Activated effector memory CD4-positive, alpha-beta T cell treated with anti-CD3 and anti-CD28 coated beads, Interleukin-2, amount 50 U/mL, for 16 hours (primary cell): ENCODE results near the gene RBL2.

Experiments
- DNase-seq: peaks from one replicate; pipeline ENCODE4 v3.0.0-alpha.2; 2020

RBL2 gene

DNA sequence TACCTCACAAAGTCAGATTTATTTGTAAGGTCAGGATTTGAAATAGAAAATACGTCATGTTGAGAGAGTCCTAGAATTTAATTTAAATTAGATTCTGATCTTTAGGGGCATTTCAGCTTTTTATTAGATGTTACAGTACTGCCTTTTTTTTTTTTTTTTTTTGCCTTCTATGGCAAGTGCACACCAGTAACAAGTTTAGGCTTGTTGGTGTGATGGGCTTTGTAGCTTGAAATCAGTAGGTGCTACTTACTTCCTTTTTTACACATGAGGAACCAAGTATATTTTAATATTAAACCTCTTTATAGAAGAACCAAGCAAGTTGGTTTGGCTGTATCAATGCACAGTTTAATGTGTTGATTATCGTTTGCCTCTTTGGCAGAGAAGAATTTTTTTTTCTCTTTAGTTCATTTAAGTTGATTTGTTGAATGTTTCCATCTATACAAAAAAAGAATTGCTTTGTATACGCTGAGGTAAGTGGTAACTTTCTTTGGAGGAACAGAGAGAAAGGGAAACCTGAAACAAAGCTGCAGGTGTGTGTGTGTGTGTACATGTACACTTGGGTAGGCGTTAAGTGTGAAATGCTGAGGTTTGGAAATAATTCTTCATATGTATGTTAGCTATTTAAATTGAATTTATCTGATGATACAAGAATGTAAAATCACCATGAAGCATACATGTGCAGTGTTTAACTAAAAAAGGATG, 15.7 kb downstream of the RBL2 start:
- no peak for DNase-seq

- DNase-seq: no peak
These were observed 19.7 kb downstream of the RBL2 start for GRCh38 chr16:53453928-53454327.

DNA sequence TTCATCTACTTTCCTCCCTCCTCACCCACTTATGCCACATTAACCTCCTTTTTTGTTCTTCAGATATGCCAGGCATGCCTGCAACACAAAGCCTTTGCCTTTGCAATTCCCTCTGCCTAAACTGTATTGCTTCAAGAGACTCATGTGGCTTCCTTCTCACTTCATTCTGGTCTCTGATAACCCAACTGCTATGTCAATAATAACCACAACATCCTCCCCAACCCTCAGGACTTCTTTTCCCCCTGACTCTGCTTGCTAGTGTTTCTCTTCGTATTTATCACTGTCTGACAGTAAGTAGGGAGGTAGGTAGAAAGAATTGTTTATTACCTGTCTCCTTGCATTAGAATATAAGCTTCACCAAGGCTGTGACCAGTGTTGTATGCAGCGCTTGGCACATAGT, 22.4 kb downstream of the RBL2 start:
- DNase-seq: no peak

- DNase-seq: peak; percentile 86
These were observed 23.4 kb downstream of the RBL2 start for GRCh38 chr16:53457670-53458069.

GRCh38 chr16:53458635-53459034, 24.4 kb downstream of the RBL2 start:
- no peak for DNase-seq

DNA sequence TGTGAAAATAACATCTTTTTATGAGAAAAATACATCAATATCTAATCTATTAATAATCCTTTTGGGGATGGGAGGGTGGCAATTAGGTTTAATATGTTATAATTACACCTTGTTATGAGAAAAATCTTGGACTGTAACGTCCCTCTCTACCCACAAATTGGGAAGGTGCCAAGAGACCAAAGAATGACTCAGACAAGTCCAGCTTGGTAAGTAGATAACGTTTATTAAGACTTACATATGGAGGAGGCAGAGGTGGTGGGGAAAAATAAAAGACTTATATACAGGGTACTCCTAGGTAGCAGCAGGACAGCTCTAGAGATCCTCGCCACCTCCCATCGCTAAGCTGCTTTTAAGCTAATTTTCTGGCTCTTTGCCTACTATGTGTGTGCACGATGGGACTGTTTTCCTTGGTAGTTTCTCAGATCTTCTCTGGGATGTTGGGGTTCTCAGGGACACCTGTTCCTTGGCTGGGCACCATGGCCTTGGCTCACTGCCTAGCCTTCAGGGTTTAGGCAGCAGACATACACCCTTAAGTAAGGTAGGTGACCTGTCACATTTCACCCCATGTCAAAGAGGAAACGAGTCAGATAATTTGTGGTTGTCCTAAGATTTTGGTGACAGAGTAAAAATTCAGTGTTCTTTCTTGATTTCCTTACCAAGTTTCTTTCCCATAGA, 31.5 kb downstream of the RBL2 start:
- no peak for DNase-seq

DNA sequence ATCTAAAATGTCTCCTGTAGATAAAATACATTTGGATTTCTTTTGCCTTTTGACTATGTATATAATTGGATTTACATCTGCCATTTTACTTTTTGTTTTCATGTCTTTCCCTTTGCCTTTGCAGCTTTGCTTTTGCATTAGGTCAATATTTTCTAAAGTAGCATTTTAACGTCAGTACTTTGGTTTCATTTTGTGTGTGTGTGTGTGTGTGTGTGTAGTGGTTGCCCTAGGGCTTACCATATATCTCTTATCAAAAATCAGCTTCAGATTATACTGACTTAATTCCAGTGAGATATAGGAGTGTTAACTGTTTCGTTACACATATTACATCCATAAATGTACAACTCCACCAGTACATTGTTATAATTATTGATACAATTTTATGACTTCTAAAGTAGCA, 42.6 kb downstream of the RBL2 start:
- no peak for DNase-seq

- no peak for DNase-seq
These were observed 44.7 kb downstream of the RBL2 start for GRCh38 chr16:53478965-53479364.

DNA sequence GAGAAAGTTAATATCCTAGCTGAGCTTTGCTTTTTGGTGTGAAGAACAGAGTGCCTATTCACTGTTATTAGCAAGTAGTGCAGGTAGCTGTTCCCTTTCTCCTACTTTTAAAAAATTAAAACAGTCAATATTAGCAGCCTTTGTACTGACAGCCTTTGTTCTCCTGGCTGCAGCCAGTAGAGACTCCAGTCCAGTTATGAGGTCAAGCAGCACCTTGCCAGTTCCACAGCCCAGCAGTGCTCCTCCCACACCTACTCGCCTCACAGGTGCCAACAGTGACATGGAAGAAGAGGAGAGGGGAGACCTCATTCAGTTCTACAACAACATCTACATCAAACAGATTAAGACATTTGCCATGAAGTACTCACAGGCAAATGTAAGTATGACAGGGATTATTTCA, 46.1 kb downstream of the RBL2 start:
- DNase-seq: no peak

GRCh38 chr16:53482123-53482522, 47.9 kb downstream of the RBL2 start:
- DNase-seq: no peak

- DNase-seq: no peak
These were observed 50.3 kb downstream of the RBL2 start for GRCh38 chr16:53484542-53484941.

- no peak for DNase-seq
These were observed 52.0 kb downstream of the RBL2 start for GRCh38 chr16:53486230-53486629.

DNA sequence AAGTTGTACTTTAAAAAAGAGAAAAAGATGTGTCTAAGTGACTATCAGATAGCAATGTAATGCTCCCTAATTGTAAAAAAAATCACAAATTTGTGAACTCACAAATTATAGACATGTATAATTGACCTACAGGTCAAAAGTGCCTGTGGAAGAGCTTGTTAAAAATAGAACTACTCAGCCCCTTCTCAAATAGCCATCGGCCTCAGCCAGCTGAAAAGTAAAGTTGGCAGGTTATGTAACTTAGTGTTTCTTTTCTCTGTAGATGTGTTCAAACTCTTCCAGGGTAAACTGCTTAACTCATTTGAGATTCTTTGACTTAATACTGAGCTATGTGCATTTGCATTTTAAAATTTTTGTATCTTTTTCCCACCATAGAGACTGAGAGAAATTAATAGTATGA, 55.5 kb downstream of the RBL2 start:
- no peak for DNase-seq

GRCh38 chr16:53492503-53492902, 58.2 kb downstream of the RBL2 start:
- DNase-seq: no peak

GRCh38 chr16:53494636-53495035, 60.4 kb downstream of the RBL2 start:
- DNase-seq: no peak

GRCh38 chr16:53495325-53495724, 61.1 kb downstream of the RBL2 start:
- DNase-seq: no peak

- no peak for DNase-seq
These were observed 64.7 kb downstream of the RBL2 start for GRCh38 chr16:53498984-53499383.

GRCh38 chr16:53501216-53501859, 67.1 kb downstream of the RBL2 start:
- DNase-seq: no peak

- DNase-seq: peak; percentile 78
These were observed 68.3 kb downstream of the RBL2 start, which contains the start of gene AKTIP for GRCh38 chr16:53502331-53503269. AKTIP (minus strand) TSS chr16:53503209; CDS start chr16:53500259, 2,950 bp downstream.

- DNase-seq: peak; percentile 100
These were observed 69.1 kb downstream of the RBL2 start for GRCh38 chr16:53503270-53503923.

- peak; percentile 76 for DNase-seq
These were observed 69.9 kb downstream of the RBL2 start for GRCh38 chr16:53503991-53504663.

GRCh38 chr16:53504665-53505064, 70.4 kb downstream of the RBL2 start:
- peak; percentile 68 for DNase-seq
